HL-60/S4 treated with retinoic acid at 250 ng/mL for 4 days and 3 days (cell line): Measurements from ENCODE around the gene USP13.

Experiments
- in situ Hi-C: fragments of 300-500 bp; cut with MboI; formaldehyde crosslinking; loops from 2 replicates; pipeline ENCODE4 v1.7.0; 2022; ENCODE audit warnings: low sequenced_read_pairs

USP13 gene

GRCh38 chr3:179731544-179731943, 78.7 kb downstream of the USP13 start:
- in situ Hi-C loops: no loop called here

DNA sequence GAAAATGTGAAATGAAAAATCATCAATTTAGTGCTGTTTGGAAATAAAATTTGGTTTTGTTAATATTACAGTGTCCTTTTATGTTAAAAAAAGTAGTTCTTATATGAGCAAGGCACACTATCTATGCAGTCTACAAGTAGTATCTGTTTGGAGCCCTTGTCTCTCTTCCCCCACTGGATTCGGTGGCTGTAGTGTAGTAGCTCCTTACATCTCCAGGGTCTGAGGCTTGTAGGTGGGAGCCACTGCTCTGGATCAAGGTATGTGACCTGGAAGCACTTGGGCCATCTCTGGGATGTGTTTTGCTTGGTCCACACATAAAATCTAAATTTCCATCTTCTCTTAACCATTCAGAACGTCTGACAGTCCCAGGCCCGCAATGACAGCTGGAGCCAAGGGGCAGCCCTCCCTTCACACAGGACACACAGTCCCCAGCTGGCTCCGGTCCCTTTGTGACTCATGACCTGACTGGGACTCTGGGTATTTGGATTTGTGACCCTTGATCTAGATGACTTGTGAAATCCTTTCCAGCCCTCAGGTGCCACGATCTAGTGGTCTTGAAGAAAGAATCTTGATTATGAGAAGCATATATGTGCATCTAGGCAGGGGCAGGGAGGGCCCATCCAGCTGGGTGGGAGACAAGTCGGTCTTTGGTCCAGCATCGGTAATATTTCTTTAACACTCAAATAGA, 80.0 kb downstream of the USP13 start:
- in situ Hi-C loops: no loop called here

DNA sequence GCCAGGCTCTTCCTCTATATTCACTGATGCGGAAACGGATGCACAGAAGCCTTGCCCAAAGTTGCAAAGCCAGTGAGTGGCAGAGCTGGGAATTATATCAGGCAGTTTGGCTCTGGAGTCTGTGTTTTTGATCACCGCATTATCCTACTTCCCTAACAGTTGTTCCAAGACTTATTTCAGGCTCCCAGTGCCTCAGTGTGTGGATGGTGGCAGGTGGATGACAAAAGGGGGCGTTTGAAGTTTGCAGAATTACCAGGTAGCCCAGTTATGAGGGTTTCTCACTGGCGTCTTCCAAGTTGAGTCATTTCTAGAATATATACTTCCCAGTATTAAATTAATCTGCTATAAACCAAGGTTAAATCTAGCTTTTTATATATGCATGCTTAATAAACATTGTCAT, 81.0 kb downstream of the USP13 start:
- in situ Hi-C loops: no loop called here

DNA sequence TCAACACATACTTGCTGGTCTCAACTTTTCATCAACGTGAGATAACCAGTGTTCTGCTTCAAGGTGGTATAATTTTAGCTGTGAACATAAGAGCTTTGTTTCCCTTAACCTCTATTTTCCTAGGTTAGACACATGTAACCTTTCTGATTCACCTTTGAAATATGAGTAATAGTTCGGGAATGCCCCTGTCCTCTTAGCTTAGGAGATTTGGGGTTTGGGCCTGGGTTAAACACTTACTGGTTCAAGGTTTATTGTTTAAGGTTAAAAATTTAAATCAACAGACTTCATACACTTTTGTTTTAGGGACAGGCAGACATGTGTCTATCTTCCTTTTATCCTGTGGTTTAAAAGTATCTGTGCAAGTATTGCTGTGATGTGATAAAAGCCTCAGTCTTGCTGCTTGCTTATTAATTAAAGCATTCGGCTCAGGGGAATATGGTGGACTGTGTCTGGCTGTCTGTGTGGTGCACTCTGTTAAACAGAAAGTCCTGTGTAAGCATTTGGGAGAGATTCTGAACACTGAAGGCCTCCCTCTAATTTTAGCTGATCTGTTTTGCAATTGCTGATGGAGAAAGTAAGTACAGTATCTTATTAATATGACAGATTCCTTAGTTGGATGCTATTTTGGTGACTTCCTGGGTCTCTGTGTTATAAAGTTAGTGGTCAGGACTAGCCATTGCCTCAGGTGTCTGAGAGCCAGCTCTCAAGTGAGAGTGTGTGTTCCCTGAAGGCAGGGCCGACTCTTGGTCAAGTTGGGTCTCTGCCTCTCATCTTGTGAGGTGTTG, 81.8 kb downstream of the USP13 start:
- in situ Hi-C loops: no loop called here

GRCh38 chr3:179735321-179735720, 82.5 kb downstream of the USP13 start:
- in situ Hi-C loops: no loop called here

GRCh38 chr3:179738998-179739397, 86.2 kb downstream of the USP13 start:
- in situ Hi-C loops: no loop called here

- in situ Hi-C loops: no loop called here
Measured at GRCh38 chr3:179739816-179740594, 87.2 kb downstream of the USP13 start.

- in situ Hi-C loops: no loop called here
Measured at GRCh38 chr3:179743913-179744312, 91.1 kb downstream of the USP13 start.

DNA sequence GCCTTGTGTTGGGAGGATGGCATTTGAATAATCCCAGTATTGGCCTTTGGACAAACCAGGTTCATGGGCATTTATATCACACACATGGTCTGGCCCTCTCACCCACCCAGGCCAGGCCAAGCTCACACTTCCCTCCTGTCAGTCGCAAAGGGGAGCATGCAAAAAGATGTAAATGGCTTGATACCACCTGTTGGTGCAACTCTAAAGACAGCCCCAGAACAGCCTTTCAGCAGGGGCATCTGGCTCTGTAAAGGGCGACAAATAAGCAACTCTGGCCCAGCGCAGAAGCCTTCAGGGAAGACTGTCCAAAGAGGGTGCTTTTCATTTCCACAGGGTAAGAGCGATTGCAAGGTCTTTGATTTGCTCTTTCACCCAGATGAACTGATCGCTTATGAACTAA, 91.8 kb downstream of the USP13 start:
- in situ Hi-C loops: no loop called here

DNA sequence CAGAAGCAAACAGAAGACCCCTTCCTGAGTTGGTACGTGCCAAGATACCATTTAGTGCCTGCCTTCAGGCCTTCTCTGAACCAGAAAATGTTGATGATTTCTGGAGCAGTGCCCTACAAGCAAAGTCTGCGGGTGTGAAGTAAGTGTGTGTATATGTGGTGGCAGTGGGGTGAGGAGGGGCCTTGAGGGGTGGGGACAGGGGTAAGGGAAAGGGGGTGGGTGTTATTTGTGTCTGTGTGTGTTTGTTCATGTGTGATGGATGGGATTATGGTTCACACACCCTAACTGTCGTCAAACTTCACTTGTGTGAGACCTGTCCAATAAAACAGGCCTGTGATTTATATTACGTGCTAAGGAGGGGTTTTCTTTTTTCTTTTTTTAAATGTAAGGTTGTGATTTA, 92.2 kb downstream of the USP13 start:
- in situ Hi-C loops: no loop called here

DNA sequence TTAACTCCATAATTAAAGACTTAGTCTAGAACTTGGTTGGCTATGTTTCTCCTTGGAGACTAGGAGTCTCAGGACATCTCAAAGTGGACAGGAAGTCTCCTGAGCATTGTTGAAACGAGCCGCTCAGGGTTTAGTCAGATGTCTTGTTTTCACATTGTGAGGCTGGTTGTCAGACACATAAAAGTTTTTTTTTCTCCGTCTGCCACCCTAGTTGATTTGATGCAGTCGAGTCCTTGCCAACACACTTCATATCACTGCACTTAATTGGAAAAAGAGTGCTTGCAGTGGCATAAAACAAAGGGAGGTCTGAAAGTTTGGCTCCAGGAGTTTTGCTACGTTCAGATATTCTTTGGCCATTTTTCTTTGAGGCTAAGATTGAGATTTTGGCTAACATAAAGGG, 92.9 kb downstream of the USP13 start:
- in situ Hi-C loops: no loop called here

DNA sequence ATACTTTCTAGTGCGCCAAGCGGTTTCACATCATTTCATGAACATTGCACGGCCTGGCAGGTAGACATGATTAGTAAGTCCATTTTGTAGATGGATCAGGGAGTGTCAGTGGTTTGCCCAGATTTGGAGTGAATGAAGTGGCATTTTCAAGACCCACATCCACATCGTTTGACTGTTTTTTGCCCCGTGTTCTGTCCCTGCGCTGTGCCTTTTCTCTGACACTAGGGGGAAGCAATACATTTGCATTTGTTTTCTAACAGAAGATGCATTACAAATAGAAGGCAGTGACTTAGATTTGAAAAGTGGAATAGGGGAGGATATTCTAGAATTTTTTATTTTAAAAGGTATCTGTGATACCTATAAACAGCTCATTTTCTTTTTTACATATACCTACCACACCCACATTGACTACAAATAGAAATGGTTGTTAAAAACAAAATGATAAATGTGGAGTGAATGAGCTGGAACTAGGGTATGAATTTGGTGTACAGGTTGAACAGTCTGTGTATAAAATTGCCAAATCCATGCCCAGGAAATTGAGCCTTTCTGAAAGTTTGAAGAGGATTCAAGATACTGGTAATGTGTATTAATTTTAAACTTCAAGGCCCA, 98.0 kb downstream of the USP13 start:
- in situ Hi-C loops: no loop called here

DNA sequence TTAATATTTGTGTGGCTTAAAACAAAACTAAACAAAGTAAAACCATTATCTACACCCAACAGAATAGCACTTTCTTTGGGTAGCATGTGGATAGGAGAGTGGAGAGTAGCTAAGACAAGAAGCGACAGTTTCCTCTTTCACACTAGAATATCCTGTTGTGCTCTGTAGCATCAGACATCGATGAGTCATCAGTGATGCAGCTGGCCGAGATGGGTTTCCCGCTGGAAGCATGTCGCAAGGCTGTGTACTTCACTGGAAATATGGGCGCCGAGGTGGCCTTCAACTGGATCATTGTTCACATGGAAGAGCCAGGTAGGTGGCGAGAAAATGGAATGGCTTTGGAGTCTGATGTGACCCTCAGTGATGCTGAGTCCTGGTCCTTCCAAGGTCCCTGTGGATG, 108.1 kb downstream of the USP13 start:
- in situ Hi-C loops: no loop called here

GRCh38 chr3:179765396-179765795, 112.6 kb downstream of the USP13 start:
- in situ Hi-C loops: no loop called here

- in situ Hi-C loops: no loop called here
Measured at GRCh38 chr3:179766416-179767133, 113.7 kb downstream of the USP13 start.

- in situ Hi-C loops: no loop called here
Measured at GRCh38 chr3:179768080-179768479, 115.2 kb downstream of the USP13 start.

DNA sequence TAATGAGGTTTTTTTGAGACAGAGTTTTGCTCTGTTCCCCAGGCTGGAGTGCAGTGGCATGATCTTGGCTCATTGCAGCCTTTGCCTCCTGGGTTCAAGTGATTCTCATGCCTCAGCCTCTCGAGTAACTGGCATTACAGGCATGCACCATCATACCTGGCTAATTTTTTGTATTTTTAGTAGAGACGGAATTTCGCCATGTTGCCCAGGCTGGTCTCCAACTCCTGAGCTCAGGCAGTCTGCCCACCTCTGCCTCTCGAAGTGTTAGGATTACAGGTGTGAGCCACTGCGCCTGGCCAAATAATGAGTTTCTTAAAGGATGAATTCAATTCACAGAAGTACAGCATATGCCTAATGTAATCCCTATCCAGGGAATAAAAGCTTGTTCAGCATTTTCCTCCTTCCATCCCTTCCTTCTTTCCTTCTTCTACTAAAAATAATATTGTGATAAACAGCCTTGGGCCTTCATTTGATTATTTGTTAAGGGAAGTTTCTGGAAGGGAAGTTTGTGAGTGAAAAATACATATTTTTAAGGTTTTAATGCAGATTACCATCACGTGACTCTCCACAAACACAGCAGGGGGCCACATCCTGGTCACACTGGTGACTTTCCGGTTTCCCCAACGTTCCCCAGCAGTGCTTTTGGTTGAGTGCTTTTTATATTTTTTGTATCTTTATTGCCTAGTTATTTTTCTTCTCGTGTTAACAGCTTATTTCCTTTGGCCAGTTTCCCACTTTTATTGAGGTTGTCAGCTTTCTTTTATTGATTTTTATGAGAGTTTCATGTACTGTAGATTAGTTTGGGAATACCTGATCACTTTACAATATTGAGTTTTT, 116.8 kb downstream of the USP13 start:
- in situ Hi-C loops: no loop called here

DNA sequence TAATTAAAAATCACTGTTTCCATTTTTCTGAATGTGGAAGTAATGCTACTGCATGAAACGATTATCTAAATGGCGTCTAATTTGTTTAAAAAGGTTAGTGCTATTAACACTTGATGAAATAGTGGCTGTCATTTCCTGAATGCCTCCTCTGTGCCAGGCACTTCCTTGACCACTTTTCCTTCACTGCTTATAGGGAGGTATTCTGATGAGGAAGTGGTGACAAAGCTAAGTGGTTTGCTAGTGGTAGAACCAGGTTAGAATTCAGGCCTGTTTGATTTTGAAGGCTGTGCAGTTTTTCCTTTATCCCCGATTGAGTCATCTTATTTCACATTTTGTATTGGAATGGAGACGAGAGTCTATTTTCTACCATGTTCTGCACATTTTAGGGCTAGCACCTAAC, 119.0 kb downstream of the USP13 start:
- in situ Hi-C loops: no loop called here

DNA sequence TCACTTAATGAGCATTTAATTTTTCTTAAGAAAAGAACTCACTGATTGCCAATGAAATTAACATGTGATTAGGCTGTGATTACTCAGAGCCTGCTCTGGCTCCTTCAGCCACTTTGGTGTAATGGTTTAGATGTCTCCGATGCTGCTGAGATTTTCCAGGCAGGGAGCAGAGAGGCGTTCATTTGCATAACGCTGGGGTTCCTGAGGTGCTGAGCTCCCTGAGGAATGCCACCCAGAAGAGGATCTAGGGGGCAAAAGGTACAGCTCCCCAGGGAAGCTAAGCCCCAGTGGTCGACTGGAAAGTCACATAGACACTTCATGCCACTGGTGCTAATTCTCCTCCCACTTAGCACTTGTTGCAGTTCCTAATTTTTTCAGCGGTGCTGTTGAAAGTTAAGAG, 119.5 kb downstream of the USP13 start:
- in situ Hi-C loops: no loop called here
